ENCODE measurements around the gene LPO.

Gene LPO

DNA sequence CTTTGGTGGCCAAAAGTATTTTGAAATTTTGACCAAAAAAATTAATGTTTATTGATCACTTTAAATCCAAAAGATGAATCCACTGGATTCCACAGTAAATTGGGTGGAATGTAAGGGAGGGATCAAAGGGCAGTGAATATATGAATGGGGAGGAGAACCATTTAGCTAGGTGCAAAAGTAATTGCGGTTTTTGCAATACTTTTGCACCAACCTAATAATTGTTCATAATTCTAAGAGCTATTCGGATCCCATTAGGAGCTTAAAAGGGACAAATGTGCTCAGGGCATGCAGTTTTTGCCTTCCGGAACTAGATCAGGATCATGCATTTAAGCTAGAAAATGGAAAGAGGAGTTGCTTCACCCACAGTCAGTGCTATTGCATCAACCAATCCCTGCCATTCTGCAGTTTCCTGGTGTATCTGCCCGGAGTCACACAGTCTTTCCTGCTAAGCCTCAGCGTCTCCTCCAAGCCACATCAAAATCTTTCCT, at the start of gene LPO:
Gene LPO (plus strand): TSS at position 438 of the 488 bp plus-strand sequence. CDS start 4,396 bp downstream, outside the sequence.
- no peak for DNase-seq

GRCh38 chr17:58189436-58190146, 48.8 kb upstream of the LPO start:
- no peak for DNase-seq

- DNase-seq, result no peak
Measured at GRCh38 chr17:58191241-58191896, 47.0 kb upstream of the LPO start.

- DNase-seq, result no peak
Measured at GRCh38 chr17:58192612-58193011, 45.8 kb upstream of the LPO start, which contains the start of gene EPX. Gene EPX (plus strand): TSS chr17:58192726. CDS start chr17:58192847, 121 bp downstream.

- no peak for DNase-seq
Measured at GRCh38 chr17:58193641-58194255, 44.6 kb upstream of the LPO start.

DNA sequence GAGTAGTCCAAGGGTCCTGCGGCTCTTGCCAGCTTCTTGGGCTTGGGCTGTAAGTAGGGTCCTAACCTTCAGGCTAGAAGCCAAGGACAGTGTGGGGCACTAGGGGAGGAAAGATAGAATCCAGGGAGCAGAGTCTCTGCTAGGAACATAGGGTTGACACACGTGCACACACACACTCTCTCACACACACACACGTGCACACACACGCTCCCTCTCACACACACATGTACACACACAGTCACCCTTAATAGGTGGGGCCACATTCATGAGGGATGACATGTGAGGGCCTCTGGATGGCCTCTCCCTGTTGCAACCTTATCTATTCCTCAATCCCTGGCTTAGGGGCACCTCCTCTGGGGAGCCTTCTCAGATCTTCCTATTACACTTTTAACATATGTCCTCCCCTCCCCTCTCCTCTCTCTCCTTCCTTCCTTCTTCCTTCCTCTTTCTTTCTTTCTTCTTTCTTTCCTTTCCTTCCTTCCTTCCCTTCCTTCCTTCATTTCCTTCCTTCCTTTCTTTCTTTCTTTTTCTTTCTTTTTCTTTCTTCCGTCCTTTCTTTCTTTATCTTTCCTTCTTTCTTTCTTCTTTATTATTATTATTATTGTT, 42.8 kb upstream of the LPO start:
- no peak for DNase-seq

DNA sequence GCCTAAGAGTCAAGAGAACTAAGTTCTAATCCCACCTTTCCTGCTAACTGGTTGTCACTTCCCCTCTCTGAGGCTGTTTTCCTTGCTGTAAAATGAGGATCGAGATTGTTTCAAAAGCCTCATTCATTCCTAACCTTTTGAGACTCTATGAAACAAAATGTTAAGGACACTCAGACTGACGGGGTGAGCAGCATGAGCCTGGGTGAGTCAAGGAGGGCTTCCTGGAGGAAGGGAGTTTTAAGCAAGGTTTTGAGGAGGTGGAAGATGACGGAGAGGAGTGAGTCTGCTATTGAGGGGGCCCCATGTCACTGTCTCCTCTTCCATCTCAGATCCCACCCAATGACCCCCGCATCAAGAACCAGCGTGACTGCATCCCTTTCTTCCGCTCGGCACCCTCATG, 41.8 kb upstream of the LPO start:
- DNase-seq, result no peak

GRCh38 chr17:58200024-58200633, 38.3 kb upstream of the LPO start:
- peak; percentile 66 for DNase-seq

- DNase-seq, result no peak
Measured at GRCh38 chr17:58202859-58203258, 35.5 kb upstream of the LPO start.

DNA sequence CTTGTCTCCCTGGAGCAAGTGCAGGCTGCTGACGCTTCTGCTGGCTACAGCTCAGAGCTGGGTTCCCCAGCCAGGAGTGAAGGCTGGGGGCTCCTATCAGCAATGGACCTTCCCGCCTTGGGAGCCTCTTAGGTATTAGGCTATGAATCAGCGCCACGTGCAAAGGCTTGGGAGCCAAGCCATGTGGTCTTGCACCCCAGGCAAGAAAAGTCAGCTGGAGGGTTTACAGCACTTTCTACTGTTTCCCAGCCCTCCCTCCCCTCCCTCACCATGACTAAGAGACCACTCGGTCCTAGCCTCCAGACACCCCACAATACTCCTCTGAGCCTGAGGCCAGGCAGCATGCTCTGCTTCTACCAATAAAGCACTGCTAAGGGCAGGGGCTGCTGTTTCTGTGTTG, 33.6 kb upstream of the LPO start:
- DNase-seq, result no peak

GRCh38 chr17:58205936-58206335, 32.4 kb upstream of the LPO start:
- DNase-seq, result no peak

GRCh38 chr17:58207451-58207850, 30.9 kb upstream of the LPO start:
- no peak for DNase-seq

- no peak for DNase-seq
Measured at GRCh38 chr17:58208344-58208743, 30.0 kb upstream of the LPO start.

DNA sequence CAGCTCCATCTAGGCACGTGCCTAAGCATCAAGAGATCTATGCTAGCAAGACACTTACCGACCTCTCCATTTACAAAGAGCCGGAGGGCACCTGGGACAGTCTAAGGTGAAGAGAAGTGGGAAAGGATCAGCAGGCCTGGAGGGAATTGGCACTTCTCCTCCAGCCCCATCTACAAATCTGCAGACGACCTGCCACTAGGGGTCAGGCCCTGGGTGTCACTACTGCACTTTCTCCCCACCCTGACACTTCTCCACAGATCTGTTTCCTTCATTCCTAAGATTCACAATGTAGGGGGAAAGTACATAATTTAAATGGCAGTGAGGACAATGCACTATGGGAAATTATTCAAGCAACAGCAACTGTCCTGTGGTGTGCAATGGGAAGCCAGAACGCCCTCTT, 27.5 kb upstream of the LPO start:
- no peak for DNase-seq

GRCh38 chr17:58215685-58216084, 22.7 kb upstream of the LPO start:
- DNase-seq, result no peak

GRCh38 chr17:58217766-58218165, 20.6 kb upstream of the LPO start:
- DNase-seq, result peak; percentile 35

DNA sequence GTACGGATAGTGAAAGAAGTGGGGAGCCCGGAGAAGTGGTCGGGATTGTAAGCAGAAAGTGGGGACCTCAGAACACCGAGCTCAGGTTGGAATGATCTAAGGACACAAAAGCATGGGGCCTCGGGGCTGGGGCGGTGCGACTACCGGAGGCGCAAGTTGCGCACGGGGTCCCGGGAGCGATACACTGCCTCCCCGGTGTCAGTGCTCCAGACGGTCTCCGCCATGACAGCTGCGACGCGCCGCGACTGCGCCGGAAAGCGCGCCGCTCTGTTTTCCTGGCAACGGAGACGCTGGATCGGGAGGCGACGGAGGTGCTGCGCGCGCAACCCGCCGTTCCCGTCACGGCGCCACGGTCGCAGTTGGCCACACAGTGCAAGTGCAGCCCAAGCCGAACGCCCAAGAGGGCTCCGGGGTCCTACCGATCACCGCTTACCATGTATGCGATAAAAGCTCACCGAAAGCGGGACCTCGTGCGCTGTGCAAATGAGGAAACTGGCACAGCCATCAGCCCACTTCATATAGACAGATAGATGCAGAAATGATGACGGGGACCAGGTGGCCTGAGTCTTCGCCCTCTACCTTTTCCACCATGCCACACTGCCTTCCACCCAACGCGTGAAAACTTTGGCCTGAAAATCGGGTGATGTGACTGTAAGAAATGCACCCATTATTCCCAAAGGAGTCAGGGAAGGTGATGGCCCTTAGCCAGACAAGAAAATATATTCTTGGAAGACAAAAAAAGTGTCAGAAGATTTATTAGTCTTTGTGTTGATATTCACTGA, 19.2 kb upstream of the LPO start, which contains the start of gene MKS1:
Gene MKS1 (minus strand): TSS at position 249 of the 782 bp plus-strand sequence. CDS start 25 bp downstream, at position 224.
- peak; percentile 95 for DNase-seq

GRCh38 chr17:58219789-58220183, 18.6 kb upstream of the LPO start:
- no peak for DNase-seq

DNA sequence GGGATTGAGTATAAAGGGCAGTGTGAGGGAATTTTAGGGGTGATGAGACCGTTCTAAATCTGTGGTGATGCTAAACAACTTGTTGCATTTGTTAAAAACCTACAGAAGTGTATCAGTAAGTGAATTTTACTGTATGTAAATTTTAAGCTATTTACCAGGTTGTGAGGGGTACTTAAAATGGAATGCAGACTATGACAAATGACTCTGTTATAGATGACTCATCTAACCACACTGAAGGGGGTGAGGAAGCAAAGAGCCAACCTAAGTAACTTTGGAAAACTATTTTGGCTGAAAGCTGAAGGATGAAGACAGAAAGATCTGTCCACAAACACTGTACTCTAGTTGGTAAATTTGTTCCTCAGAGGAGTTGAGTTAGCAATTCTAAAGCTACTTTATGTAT, 14.1 kb upstream of the LPO start:
- peak; percentile 63 for DNase-seq

GRCh38 chr17:58227733-58228132, 10.7 kb upstream of the LPO start:
- DNase-seq, result no peak

DNA sequence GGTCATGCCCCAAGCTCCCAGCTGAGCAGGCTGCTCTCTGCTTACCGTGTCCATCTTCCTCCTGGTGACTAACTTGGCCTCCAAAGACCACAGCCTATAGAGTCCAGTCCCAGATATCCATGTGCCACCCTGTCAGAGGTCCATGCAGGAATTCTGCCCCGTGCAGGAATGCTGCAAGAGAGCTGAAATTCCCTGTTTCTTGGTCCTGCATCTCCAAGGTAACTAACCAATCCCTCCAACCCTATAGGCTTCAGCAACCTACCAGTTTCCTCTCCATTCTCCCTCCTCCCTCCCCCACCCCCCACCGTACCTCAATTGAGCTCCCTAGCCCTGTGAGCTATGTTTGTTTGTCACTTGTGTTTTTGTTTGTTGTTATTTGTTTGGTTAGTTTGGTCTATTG, 9.7 kb upstream of the LPO start:
- no peak for DNase-seq

DNA sequence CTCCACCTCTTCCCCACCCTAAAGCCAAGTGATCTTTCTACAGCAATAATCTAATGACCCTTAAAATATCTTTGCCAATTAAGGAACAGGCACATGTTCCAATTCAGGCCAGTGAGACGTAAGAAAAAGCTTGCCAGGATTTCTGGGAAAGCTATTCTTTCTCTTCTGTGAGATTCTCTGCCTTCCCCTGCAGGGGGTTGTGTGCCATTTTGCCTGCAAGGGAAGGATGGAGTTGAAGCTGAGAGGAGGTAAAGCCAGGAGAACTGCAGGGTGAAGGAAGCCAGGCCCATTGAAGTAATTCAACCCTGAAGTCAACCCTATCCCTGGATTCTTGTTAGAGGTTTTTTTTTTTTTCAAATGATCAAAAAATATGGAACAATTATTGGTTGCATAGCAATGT, 9.0 kb upstream of the LPO start:
- DNase-seq, result no peak
